K562 (cell line): ENCODE data around the gene LRRC25. TPM values are rescaled to one million over a fixed set of nuclear protein-coding genes. Genes with fewer than 3 reads are reported as not detected.

Source experiments
- ATAC-seq: fragments of 200-7000 bp; cut with Tn5 transposase; 3 replicates; pipeline ENCODE4 v1.9.1; 2020; ENCODE audit warnings: moderate library complexity
- BruUV-seq: library from RNA; stranded (reverse); fragments of 400-500 nt; replicated peaks from 2 replicates; lab custom pipeline; 2021; lab: Mats Ljungman, UMichigan
- CTCF ChIA-PET: fragments of 300-600 bp; formaldehyde crosslinking; extraction: SDS; loops from one replicate; lab custom pipeline; 2021; ENCODE audit warnings: low intra/inter-chr PET ratio; lab: Yijun Ruan, JAX
- POLR2A ChIA-PET: fragments of 300-600, 350-650 bp; sonication (Branson Sonifier 250); formaldehyde crosslinking; extraction: SDS; loops from one replicate; lab custom pipeline; 2021; ENCODE audit warnings: antibody characterized with exemption, inconsistent platforms; lab: Yijun Ruan, JAX
- DNase-seq, 4 experiments: peaks; one replicate each; pipeline versions ENCODE4 v3.0.0 to v3.0.0-alpha.2; 2011 to 2018; ENCODE audit warnings: low spot score in 3 of 4, mixed read lengths in 3 of 4; ENCODE audit errors: extremely low read depth in 1 of 4
- FAIRE-seq: peaks from 2 replicates; lab custom pipeline; 2011; peaks lifted over from hg19 to GRCh38; lab: Jason Lieb, UNC
- H2AFZ ChIP-seq: 2 replicates; pipeline ENCODE4 v1.6.0; 2011; ENCODE audit warnings: low read depth, low read length, control low read depth, inconsistent platforms
- H3K27ac ChIP-seq: fragments of 200-600 bp; 3 replicates; pipeline ENCODE4 v1.8.0; 2011; ENCODE audit warnings: low read depth, mild to moderate bottlenecking, control low read depth, inconsistent platforms, low read length, moderate library complexity, mixed read lengths; ENCODE audit errors: extremely low read depth
- H3K27me3 ChIP-seq, 2 experiments: fragments of 300-600 bp in 1 of 2; 2 replicates in 1 of 2; 3 replicates in 1 of 2; pipeline versions ENCODE4 v1.6.0 to v1.8.0; 2011; ENCODE audit warnings: inconsistent platforms in 2 of 2, low read length in 2 of 2, mild to moderate bottlenecking in 1 of 2, mixed read lengths in 1 of 2, moderate library complexity in 1 of 2; ENCODE audit not compliant: control insufficient read depth in 2 of 2, insufficient read depth in 2 of 2
- H3K36me3 ChIP-seq: fragments of 300-600 bp; 3 replicates; pipeline ENCODE4 v1.8.0; 2011; ENCODE audit warnings: mild to moderate bottlenecking, low read length, inconsistent platforms; ENCODE audit not compliant: control insufficient read depth, insufficient read depth
- H3K4me1 ChIP-seq, 2 experiments: fragments of 200-600 bp in 1 of 2; replicated peaks in 1 of 2; 2 replicates in 1 of 2; 3 replicates in 1 of 2; pipeline versions ENCODE4 v1.5.1 to v1.8.0; 2011; ENCODE audit warnings: inconsistent platforms in 2 of 2, low read length in 2 of 2, mild to moderate bottlenecking in 1 of 2, mixed read lengths in 1 of 2, moderate library complexity in 1 of 2; ENCODE audit not compliant: control insufficient read depth in 2 of 2, insufficient read depth in 2 of 2
- H3K4me2 ChIP-seq: 2 replicates; pipeline ENCODE4 v1.6.1; 2011; ENCODE audit warnings: low read length, control low read depth, inconsistent platforms, mixed read lengths; ENCODE audit not compliant: insufficient read depth
- H3K4me3 ChIP-seq: fragments of 200-600 bp; sonication (generic), shearing (Covaris generic); 2 replicates; pipeline ENCODE4 v1.5.1; 2016; ENCODE audit warnings: control low read depth, inconsistent platforms
- H3K79me2 ChIP-seq: fragments of 200-600 bp; 3 replicates; pipeline ENCODE4 v1.8.0; 2011; ENCODE audit warnings: low read length, inconsistent platforms; ENCODE audit not compliant: control insufficient read depth, insufficient read depth
- H3K9ac ChIP-seq, 2 experiments: 2 replicates each; pipeline versions ENCODE4 v1.6.0 to v1.6.1; 2011; ENCODE audit warnings: low read depth in 2 of 2, low read length in 2 of 2, control low read depth in 1 of 2, inconsistent platforms in 1 of 2, mild to moderate bottlenecking in 1 of 2, mixed read lengths in 1 of 2; ENCODE audit not compliant: insufficient read depth in 1 of 2
- H3K9me1 ChIP-seq: one replicate; pipeline ENCODE4 v1.6.0; 2011; ENCODE audit warnings: inconsistent platforms, mild to moderate bottlenecking, low read length, moderate library complexity; ENCODE audit not compliant: control insufficient read depth, insufficient read depth
- H3K9me3 ChIP-seq: replicated peaks from 2 replicates; pipeline ENCODE4 v1.5.1; 2011; ENCODE audit warnings: low read depth, low read length, inconsistent platforms; ENCODE audit not compliant: control insufficient read depth, insufficient read depth
- H4K20me1 ChIP-seq: replicated peaks from 2 replicates; pipeline ENCODE4 v1.6.1; 2011; ENCODE audit warnings: low read length, inconsistent platforms, mixed read lengths; ENCODE audit not compliant: control insufficient read depth, insufficient read depth
- EZH2 ChIP-seq: IDR thresholded peaks from 2 replicates; pipeline ENCODE4 v1.6.1; 2012; ENCODE audit warnings: low read depth, mild to moderate bottlenecking, inconsistent platforms, low read length, borderline replicate concordance
- MEF2A ChIP-seq: IDR thresholded peaks from 2 replicates; pipeline ENCODE4 v1.6.1; 2011; ENCODE audit warnings: low read depth, mild to moderate bottlenecking, low read length, moderate library complexity; ENCODE audit not compliant: control insufficient read depth
- ZFX ChIP-seq: sonication (generic); formaldehyde crosslinking; IDR thresholded peaks from 2 replicates; pipeline ENCODE4 v1.8.0; 2022; ENCODE audit warnings: mild to moderate bottlenecking, missing genetic modification reagents, moderate library complexity
- WGBS: fragments of 100-300 bp; shearing (Covaris generic); methylation state at CpG from one replicate; pipeline ENCODE4 v1.1.6; 2016; ENCODE audit warnings: low coverage, mixed read lengths; ENCODE audit not compliant: insufficient coverage; ENCODE audit errors: missing lambda C conversion rate; 5-methylcytosine and 5-hydroxymethylcytosine counted together
- in situ Hi-C: fragments of 300-500 bp; cut with MboI; formaldehyde crosslinking; loops from 4 replicates; pipeline ENCODE4 v1.15.0; 2018; ENCODE audit warnings: inconsistent platforms, mixed read lengths
- intact Hi-C: fragments of 100-400 bp; cut with micrococcal nuclease; formaldehyde crosslinking; loops from 2 replicates; pipeline ENCODE4 v1.14.2; 2022
- polyA plus RNA-seq, 8 experiments: library from polyadenylated mRNA; depleted of rRNA in 4 of 8; stranded (reverse) in 5 of 8; unstranded in 3 of 8; fragments of >200 nt; fragmentation: Nextera tagmentation in 2 of 8; fragmentation: Illumina TruSeq in 1 of 8; extraction: Ambion mirVana in 2 of 8; extraction: Trizol in 1 of 8; gene quantifications; 2 replicates each; pipeline versions ENCODE4 v1.2.1 to v1.2.3, GENCODE V29; 2011 to 2014; ENCODE audit warnings: inconsistent platforms in 1 of 8, missing spikeins in 1 of 8
- total RNA-seq, 7 experiments: library from RNA; depleted of rRNA in 6 of 7; stranded (reverse); fragments of >200 nt in 6 of 7; fragmentation: Illumina TruSeq in 2 of 7; extraction: Trizol in 2 of 7; gene quantifications; 2 replicates each; pipeline versions ENCODE4 v1.2.1 to v1.2.3, GENCODE V29; 2011 to 2021; ENCODE audit warnings: low replicate concordance in 1 of 7

LRRC25 gene
- total and polyA plus RNA-seq, 9 of the 15 experiments (the other 6 are each of a cell fraction or from before 2014, with no cell fraction given), result 0.07 to 0.36 (median 0.10) TPM; not detected in 3

GRCh38 chr19:18420930-18421329 is 23.5 kb upstream of the LRRC25 start:
- no peaks in the 10 kb centered on the region for H3K27me3 ChIP-seq
- peaks cover 14% of the 10 kb centered on the region for H4K20me1 ChIP-seq
- ChIA-PET CTCF (no interaction called here), POLR2A (interaction anchor here (0.6 to 1.6 kb wide), 5 partner anchors 11 to 169 kb away, joined by 3 to 5 read pairs (median 4); no protein-coding TSS in a partner anchor)
- peak overlapping the region; percentile 82 for H3K4me2 ChIP-seq
- H3K4me1 ChIP-seq, result peaks cover 40 to 96% of the 10 kb centered on the region in 2 experiments
- H2AFZ ChIP-seq, result no peak overlapping the region
- FAIRE-seq (peak; percentile 32), ATAC-seq (no peak), DNase-seq (no peak)
- H3K27ac ChIP-seq, result peak overlapping the region; percentile 14; the same call in 2 of the 3 replicates
- intact Hi-C loops, result no loop called here
- peak overlapping the region; percentile 60; the same call in 1 of the 2 replicates for H3K4me3 ChIP-seq
- TF ChIP-seq ZFX (CRISPR knock-in tag), result peak; percentile 23
- no peak for TF ChIP-seq MEF2A
- no peak for TF ChIP-seq EZH2
- H3K36me3 ChIP-seq, result peaks cover 34% of the 10 kb centered on the region; the same call in 2 of the 3 replicates
- 8% methylated on average over 2 of the region's 2 CpGs for WGBS
- in situ Hi-C loops, result no loop called here
- no peaks in the 10 kb centered on the region for H3K9me3 ChIP-seq
- peak overlapping the region; percentile 85 to 95 for H3K9ac ChIP-seq
- peaks cover 82% of the 10 kb centered on the region for H3K79me2 ChIP-seq
- no TSS peak for BruUV-seq
- H3K9me1 ChIP-seq, result no peaks in the 10 kb centered on the region
